ENCODE measurements around the gene AOPEP.

DNA sequence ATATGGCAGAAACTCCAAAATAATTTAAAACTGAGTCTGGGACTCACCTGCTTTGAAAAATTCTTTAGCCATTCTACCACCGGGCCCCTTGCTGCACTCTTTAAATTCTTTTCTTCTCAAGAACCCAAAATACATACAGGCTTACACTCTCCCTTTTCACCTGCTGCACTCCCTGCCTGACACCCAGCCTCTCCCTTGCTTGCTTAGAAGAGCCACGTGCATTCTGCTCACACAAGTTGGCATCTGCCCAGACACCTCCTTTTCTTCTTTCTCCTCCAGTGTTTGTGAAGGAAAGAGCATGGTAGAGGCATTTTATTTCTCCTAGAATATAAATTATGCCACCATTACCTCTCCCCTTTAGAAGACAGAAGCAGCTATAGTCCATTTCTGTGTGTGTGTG is 39.0 kb upstream of the AOPEP start:
- TF ChIP-seq, protein P1, sequence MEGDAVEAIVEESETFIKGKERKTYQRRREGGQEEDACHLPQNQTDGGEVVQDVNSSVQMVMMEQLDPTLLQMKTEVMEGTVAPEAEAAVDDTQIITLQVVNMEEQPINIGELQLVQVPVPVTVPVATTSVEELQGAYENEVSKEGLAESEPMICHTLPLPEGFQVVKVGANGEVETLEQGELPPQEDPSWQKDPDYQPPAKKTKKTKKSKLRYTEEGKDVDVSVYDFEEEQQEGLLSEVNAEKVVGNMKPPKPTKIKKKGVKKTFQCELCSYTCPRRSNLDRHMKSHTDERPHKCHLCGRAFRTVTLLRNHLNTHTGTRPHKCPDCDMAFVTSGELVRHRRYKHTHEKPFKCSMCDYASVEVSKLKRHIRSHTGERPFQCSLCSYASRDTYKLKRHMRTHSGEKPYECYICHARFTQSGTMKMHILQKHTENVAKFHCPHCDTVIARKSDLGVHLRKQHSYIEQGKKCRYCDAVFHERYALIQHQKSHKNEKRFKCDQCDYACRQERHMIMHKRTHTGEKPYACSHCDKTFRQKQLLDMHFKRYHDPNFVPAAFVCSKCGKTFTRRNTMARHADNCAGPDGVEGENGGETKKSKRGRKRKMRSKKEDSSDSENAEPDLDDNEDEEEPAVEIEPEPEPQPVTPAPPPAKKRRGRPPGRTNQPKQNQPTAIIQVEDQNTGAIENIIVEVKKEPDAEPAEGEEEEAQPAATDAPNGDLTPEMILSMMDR (IDR thresholded peaks at IDR 0.05; ENCODE audit: extremely low read depth in 1 of 2, insufficient read depth in 1 of 2, low read depth in 1 of 2, low read length in 2 of 2): no peak
- TF ChIP-seq POLR2A (IDR thresholded peaks at IDR 0.05; ENCODE audit: low read depth, low read length) (no peak), POLR2AphosphoS5 (IDR thresholded peaks at IDR 0.05; ENCODE audit: insufficient read depth, low read depth, low read length) (no peak), MYC (IDR thresholded peaks at IDR 0.05; ENCODE audit: low read depth, low read length) (no peak)

Data from endothelial cell of umbilical vein (primary cell).